ENCODE measurements around the gene TREML2. TPM values are rescaled to one million over a fixed set of nuclear protein-coding genes. Genes with fewer than 3 reads are reported as not detected.

Gene TREML2
- total RNA-seq, 2 experiments from 2014 or later = 1.9 to 2.7 TPM

Other genes starting within 250 kb of the TREML2 start
- gene UNC5CL, start 161.9 kb downstream of the TREML2 start, total RNA-seq = 1 to 10 TPM; 1.3 to 2.5 TPM
- not detected for gene TSPO2, start 158.7 kb downstream of the TREML2 start, total RNA-seq
- gene APOBEC2, start 147.9 kb downstream of the TREML2 start, total RNA-seq = not detected
- gene OARD1, start 128.8 kb downstream of the TREML2 start, total RNA-seq = 10 to 100 TPM; 31.7 to 32.4 TPM
- 10 to 100 TPM; 25.0 to 31.5 TPM for gene NFYA, start 128.2 kb downstream of the TREML2 start, total RNA-seq
- not detected for gene TREML1, start 46.8 kb downstream of the TREML2 start, total RNA-seq
- not detected for gene TREM2, start 38.0 kb downstream of the TREML2 start, total RNA-seq
- gene TREML4, start 27.2 kb upstream of the TREML2 start, total RNA-seq = not detected
- gene TREM1, start 85.5 kb upstream of the TREML2 start, total RNA-seq = not detected
- gene NCR2, start 134.5 kb upstream of the TREML2 start, total RNA-seq = 1 to 10 TPM in 1 of 2 experiments, under 1 TPM in 1; 0.64 to 1.4 TPM